SK-N-DZ (cell line): ENCODE data around the gene SRGAP1. TPM values are rescaled to one million over a fixed set of nuclear protein-coding genes. Genes with fewer than 3 reads are reported as not detected.

Experiments used
- DNase-seq: peaks from one replicate; pipeline ENCODE4 v3.0.0-alpha.2; 2015; ENCODE audit warnings: low spot score
- polyA plus RNA-seq, 2 experiments: library from polyadenylated mRNA; depleted of rRNA; stranded (reverse); fragments of >200 nt; gene quantifications; 2 replicates each; pipeline ENCODE4 v1.2.3, GENCODE V29; 2014

SRGAP1 gene
- 1.3 and 1.4 TPM in 2 replicates for polyA plus RNA-seq (2014; cell fraction: cytosol; rRNA removed)
- 1.1 and 3.8 TPM in 2 replicates for polyA plus RNA-seq (2014; cell fraction: nucleus; rRNA removed)

DNA sequence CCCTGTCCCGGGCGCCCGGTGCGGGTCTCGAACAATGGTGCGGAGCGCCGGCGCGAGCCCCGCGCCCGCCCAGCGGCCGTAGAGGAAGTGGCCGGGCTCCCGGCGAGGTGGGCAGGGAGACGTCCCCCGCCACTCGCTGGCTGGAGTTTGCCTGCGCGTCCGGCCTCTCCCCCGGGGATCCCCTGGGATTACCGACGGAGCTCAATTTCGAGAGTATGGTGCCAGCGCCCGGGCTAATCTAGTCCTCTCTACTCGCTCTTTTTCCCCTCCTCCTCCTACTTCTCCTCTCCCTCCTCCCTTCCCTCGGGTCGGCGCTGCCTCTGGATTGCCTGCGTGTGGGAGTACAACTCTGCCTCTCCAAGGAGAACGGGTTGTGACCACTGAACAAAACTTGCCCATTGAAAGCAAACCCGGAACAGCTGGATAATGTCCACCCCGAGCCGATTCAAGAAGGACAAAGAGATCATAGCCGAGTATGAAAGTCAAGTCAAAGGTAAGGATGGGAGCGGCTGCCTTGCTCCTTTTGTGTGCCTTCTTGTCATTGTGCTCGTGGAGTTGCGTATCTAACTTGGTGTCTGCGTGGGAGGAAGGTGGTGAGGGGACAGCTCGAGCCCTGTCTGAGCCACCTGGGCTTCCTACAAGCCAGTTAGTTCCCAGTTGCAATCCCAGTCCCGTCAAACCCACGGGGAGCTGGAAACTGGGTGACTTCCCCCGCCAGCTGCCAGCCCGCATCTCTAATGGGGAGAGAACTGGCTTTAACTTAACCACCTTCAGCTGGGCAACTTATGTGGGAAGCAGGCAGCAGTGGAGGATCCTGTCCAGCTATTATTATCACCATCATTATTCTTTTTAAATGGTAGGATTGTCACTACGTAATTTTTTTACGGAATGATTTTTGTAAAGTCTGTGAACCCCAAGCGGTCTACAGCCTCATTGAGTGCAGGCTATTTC, at the start of gene SRGAP1:
Gene SRGAP1 (plus strand): TSS at position 310 of the 951 bp plus-strand sequence. CDS start 117 bp downstream, at position 427.
- DNase-seq, result peak; percentile 70

- no peak for DNase-seq
Observed at GRCh38 chr12:63795032-63795687, 49.3 kb upstream of the SRGAP1 start.

DNA sequence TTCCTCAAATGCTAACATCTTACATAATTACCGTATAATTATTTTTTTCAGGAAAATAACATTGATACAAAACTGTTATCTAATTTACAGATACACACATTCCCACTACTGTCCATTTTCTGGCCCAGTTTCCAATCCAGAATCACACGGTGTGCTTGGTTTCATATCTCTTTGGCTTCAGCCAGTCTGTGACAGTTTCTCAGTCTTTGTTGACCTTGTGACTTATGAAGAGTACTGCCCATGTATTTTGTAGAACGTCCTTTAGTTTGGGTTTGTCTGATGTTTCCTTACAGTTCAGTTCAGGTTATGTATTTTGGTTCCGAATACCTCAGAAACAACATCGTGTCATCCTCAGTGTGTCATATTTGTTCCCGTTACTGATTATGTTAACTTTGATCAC, 48.6 kb upstream of the SRGAP1 start:
- no peak for DNase-seq

- DNase-seq, result peak; percentile 58
Observed at GRCh38 chr12:63802012-63802608, 42.4 kb upstream of the SRGAP1 start.

DNA sequence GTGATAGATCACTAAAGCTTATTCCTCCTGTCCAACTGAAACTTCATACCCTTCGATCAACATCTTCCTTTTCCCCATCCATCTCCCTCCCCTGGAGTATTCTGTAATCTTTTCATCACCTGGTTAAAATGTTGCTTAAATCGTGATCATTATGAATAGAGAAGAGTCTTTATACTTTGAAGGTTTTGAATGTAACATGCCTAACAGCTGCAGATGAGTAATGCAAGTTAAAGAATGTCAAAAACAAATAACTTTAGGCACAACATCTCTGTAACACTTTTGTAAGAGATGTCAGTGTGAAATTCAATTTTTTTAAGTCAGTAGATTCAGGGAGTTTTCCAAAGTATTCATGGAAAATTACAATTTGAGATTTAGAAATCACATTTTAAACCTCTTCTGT, 39.8 kb upstream of the SRGAP1 start:
- DNase-seq, result no peak

GRCh38 chr12:63805704-63806672, 38.5 kb upstream of the SRGAP1 start:
- no peak for DNase-seq

GRCh38 chr12:63808631-63809030, 35.9 kb upstream of the SRGAP1 start:
- no peak for DNase-seq

DNA sequence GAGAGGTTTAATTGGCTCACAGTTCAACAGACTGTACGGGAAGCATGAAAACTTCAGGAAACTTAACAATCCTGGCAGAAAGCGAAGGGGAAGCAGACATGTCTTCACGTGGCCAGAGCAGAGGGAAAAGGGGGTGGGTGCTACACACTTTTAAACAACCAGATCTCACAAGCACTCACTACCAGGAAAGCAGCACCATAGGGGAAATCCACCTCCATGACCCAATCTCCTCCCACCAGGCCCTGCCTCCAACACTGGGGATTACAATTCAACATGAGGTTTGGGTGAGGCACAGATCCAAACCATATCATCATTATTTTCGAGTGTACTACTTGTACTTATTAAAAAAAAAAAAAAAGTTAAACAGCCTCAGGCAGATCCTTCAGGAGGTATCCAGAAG, 34.9 kb upstream of the SRGAP1 start:
- no peak for DNase-seq

DNA sequence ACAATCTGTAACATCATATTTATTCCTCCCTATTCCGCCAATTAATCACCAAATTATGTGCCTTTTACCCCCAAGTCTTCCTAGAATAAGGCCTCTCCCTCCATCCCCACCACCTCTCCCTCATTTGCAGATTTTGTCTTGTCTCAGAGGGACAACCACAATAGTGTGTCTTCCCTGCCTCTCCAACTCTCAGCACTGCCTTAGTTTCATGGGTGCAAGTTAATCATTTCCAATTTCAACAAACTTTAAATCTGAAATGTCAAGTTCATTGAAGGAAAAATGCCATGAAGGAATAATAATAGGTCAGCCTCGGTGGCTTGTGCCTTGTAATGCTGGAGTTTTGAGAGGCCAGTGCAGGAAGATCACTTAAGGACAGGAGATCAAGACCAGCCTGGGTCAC, 33.2 kb upstream of the SRGAP1 start:
- no peak for DNase-seq

DNA sequence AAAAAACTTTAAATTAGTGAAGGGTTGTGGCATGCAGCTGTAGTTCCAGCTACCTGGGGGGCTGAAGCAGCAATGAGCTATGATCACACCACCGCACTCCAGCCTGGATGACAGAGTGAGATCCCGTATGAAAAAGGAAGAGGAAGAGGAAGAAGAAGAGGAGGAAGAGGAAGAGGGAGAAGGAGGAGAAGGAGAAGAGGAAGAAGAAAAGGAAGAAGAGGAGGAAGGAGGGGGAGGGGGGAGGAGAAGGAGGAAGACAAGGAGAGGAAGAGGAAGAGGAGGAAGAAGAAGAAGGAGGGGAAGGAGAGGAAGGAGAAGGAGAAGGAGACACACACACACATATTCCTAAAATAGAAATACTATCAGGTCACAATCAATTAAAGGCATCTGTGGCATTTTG, 32.7 kb upstream of the SRGAP1 start:
- no peak for DNase-seq

DNA sequence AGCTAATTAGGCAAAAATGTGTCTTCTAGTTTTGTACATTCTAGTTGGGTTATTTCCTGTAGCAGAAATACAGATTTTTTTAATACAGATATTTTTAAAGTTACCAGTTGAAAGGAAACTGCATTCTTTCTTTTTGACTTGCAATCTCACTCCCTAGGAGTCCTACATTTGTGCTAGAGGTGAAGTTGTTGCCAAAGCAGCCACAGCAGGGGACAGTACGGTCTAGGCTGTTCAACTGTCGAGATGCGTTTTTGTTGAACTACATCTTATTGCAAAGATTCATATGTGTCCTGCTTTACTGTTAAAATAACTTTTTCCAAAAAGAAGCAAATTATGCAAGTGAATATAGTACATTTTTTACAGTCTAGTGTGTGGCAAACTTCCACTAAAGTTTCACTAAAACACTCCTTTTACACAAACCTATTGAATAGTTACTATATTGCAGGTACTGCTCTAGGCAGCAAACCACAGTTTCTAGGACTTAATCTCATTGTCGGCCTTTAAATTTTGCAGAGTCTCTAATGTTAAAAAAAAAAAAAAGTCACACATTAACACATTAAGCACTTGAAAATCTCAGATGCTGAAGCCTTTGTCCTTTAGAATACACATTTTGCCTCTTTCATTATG, 30.2 kb upstream of the SRGAP1 start:
- DNase-seq, result no peak

DNA sequence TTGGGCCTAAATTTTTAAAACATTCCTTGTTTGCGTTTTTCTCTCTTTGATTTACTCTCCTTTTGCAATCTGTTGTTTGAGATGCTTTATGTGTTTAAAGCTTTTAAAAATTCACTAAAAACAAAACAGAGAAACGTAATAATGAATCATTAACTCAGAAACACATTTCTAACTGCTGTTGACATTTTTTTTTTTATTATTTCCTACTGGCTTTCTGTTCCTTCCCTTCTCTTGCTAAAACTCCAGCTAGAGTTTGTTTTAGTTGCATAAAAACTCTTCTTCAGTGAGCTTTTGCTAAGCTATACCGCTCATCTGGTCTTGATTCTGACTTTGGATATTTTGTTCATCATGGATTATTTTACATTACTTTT, 29.0 kb upstream of the SRGAP1 start:
- DNase-seq, result no peak

GRCh38 chr12:63816031-63816430, 28.5 kb upstream of the SRGAP1 start:
- DNase-seq, result no peak

DNA sequence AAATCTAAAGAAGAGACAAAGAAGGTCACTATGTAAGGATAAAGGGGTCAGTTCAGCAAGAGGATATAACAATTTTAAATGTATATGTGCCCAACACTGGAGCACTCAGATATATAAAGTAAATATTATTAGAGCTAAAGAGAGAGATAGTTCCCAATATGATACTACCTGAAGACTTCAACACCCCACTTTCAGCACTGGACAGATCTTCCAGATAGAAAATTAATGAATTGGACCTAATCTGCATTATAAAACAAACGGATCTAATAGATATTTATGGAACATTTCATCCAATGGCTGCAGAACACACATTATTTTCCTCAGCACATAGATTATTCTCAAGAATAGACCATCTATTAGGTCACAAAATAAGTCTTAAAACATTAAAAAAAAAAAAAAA, 24.1 kb upstream of the SRGAP1 start:
- no peak for DNase-seq

- DNase-seq, result no peak
Observed at GRCh38 chr12:63821781-63822251, 22.7 kb upstream of the SRGAP1 start.

DNA sequence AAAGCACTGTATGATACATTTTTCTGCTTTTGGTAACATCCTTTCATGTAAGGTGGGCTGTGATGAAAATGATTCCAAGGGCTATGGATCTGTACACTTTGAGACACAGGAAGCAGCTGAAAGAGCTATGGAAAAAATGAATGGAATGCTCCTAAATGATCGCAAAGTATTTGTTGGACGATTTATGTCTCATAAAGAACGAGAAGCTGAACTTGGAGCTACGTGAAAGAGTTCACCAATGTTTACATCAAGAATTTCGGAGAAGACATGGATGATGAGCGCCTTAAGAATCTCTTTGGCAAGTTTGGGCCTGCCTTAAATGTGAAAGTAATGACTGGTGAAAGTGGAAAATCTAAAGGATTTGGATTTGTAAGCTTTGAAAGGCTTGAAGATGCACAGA, 22.1 kb upstream of the SRGAP1 start:
- no peak for DNase-seq

- DNase-seq, result no peak
Observed at GRCh38 chr12:63823040-63823439, 21.5 kb upstream of the SRGAP1 start.

GRCh38 chr12:63826006-63826585, 18.4 kb upstream of the SRGAP1 start:
- DNase-seq, result peak; percentile 54

DNA sequence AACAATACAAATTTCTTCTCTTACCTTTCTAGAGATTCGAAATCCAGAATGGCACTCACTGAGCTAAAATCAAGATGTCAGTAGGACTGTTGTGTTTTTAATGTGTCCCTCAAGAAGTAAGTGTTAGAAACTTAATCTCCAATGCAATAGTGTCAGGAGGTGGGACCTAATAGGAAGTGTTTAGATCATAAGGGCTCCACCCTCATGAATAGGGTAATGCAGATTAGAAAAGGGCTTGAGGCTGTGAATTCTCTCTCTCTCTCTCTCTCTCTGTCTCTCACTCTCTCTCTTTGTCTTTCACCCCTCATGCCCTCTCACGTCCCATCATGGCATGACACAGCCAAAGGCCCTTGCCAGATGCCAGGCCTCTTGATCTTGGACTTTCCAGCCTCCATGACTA, 15.6 kb upstream of the SRGAP1 start:
- DNase-seq, result no peak

- no peak for DNase-seq
Observed at GRCh38 chr12:63836046-63836445, 8.5 kb upstream of the SRGAP1 start.
